ENCODE data around the gene GIT2.

GRCh38 chr12:109968032-109968420 is 28.1 kb downstream of the GIT2 start:
- TF ChIP-seq POLR2A (IDR thresholded peaks at IDR 0.05) (no peak), CTCF (IDR thresholded peaks at IDR 0.05) (no peak), EP300 (IDR thresholded peaks at IDR 0.05) (no peak)
